Hepatocyte (in vitro differentiated cells): ENCODE data around the gene DMAC1. TPM values are rescaled to one million over a fixed set of nuclear protein-coding genes. Genes with fewer than 3 reads are reported as not detected.

Experiments
- DNase-seq: peaks from one replicate; pipeline ENCODE4 v3.0.0-alpha.2; 2016; ENCODE audit warnings: low spot score
- H2AFZ ChIP-seq: fragments of 200-600 bp; sonication (generic); 2 replicates; pipeline ENCODE4 v1.6.0; 2016; ENCODE audit warnings: antibody characterized with exemption, mild to moderate bottlenecking
- H3K27ac ChIP-seq: fragments of 200-600 bp; sonication (generic); 2 replicates; pipeline ENCODE4 v1.5.1; 2016; ENCODE audit warnings: mild to moderate bottlenecking
- H3K27me3 ChIP-seq: fragments of 200-600 bp; sonication (generic); 2 replicates; pipeline ENCODE4 v1.6.1; 2016
- H3K36me3 ChIP-seq: fragments of 200-600 bp; sonication (generic); replicated peaks from 2 replicates; pipeline ENCODE4 v1.5.1; 2016; ENCODE audit warnings: low read depth; ENCODE audit not compliant: insufficient read depth
- H3K4me1 ChIP-seq: fragments of 200-600 bp; sonication (generic); 2 replicates; pipeline ENCODE4 v1.5.1; 2016; ENCODE audit warnings: mild to moderate bottlenecking, moderate library complexity; ENCODE audit not compliant: insufficient read depth
- H3K4me2 ChIP-seq: fragments of 200-600 bp; sonication (generic); 2 replicates; pipeline ENCODE4 v1.6.0; 2016
- H3K4me3 ChIP-seq: fragments of 200-600 bp; sonication (generic); 2 replicates; pipeline ENCODE4 v1.5.1; 2016; ENCODE audit warnings: mild to moderate bottlenecking
- H3K79me2 ChIP-seq: fragments of 200-600 bp; sonication (generic); 2 replicates; pipeline ENCODE4 v1.6.0; 2017; ENCODE audit warnings: mild to moderate bottlenecking
- H3K9me2 ChIP-seq: fragments of 200-600 bp; sonication (generic); replicated peaks from 2 replicates; pipeline ENCODE4 v1.6.0; 2017; ENCODE audit warnings: mild to moderate bottlenecking; ENCODE audit not compliant: insufficient read depth
- H3K9me3 ChIP-seq: fragments of 200-600 bp; sonication (generic); 2 replicates; pipeline ENCODE4 v1.5.1; 2016; ENCODE audit warnings: low read depth, mild to moderate bottlenecking
- H4K20me1 ChIP-seq: fragments of 200-600 bp; sonication (generic); 2 replicates; pipeline ENCODE4 v1.6.0; 2016; ENCODE audit warnings: mild to moderate bottlenecking; ENCODE audit not compliant: insufficient read depth, poor library complexity, severe bottlenecking
- CTCF ChIP-seq: fragments of 200-600 bp; sonication (generic); IDR thresholded peaks from 2 replicates; pipeline ENCODE4 v1.5.1; 2016; ENCODE audit warnings: antibody characterized with exemption, mild to moderate bottlenecking; ENCODE audit not compliant: poor library complexity
- EZH2 ChIP-seq: fragments of 200-600 bp; sonication (generic); IDR thresholded peaks from 2 replicates; pipeline ENCODE4 v1.6.1; 2016; ENCODE audit warnings: antibody characterized with exemption, mild to moderate bottlenecking, borderline replicate concordance
- EZH2phosphoT487 ChIP-seq: fragments of 200-600 bp; sonication (generic); IDR thresholded peaks from one replicate; pipeline ENCODE4 v1.6.1; 2018; ENCODE audit warnings: antibody characterized with exemption, mild to moderate bottlenecking, low read depth, moderate library complexity; ENCODE audit not compliant: unreplicated experiment, severe bottlenecking
- WGBS: methylation state at CpG from one replicate; pipeline ENCODE4 v1.1.6; 2016; ENCODE audit warnings: low lambda C conversion rate; ENCODE audit errors: missing lambda C conversion rate; 5-methylcytosine and 5-hydroxymethylcytosine counted together
- polyA plus RNA-seq: library from polyadenylated mRNA; unstranded; fragments of >200 nt; fragmentation: Nextera tagmentation; extraction: Ambion mirVana; gene quantifications from 2 replicates; pipeline ENCODE4 v1.2.1, GENCODE V29; 2016
- total RNA-seq: library from RNA; depleted of rRNA; stranded (reverse); fragments of >200 nt; gene quantifications from 2 replicates; pipeline ENCODE4 v1.2.3, GENCODE V29; 2014

Gene DMAC1
- total and polyA plus RNA-seq, 2 experiments from 2014 or later = 20.3 to 88.2 TPM

DNA sequence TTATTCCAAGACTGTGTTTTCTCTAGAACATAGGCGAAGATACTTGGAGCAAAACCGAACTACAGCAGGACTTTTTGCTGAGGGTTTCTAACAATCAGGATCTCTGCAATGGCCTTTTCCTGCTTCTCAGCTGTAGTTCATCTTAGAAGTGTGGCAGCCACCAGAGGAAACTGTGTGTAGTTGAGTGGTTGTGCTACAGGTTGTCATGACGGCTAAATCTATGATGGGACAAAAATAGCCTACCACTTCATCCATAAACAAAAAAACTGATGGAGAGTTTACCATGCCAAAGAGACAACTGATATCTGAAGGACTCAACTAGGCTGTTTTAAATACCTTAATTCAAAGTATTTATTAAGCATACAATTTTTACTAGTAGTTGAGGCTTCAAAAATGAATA is 28.2 kb upstream of the DMAC1 start:
- H3K9me3 ChIP-seq = no peaks in the 10 kb centered on the region
- no peak overlapping the region for H3K27ac ChIP-seq
- H3K4me1 ChIP-seq = no peaks in the 10 kb centered on the region
- DNase-seq = no peak
- H4K20me1 ChIP-seq = no peaks in the 10 kb centered on the region
- H3K27me3 ChIP-seq = no peaks in the 10 kb centered on the region
- H3K4me2 ChIP-seq = no peak overlapping the region
- WGBS = 96% methylated on average over 3 of the region's 3 CpGs
- H3K4me3 ChIP-seq = no peak overlapping the region
- H3K36me3 ChIP-seq = no peaks in the 10 kb centered on the region
- TF ChIP-seq CTCF (no peak), EZH2 (no peak), EZH2phosphoT487 (no peak)
- no peaks in the 10 kb centered on the region for H3K79me2 ChIP-seq
- no peak overlapping the region for H2AFZ ChIP-seq
- no peaks in the 10 kb centered on the region for H3K9me2 ChIP-seq

GRCh38 chr9:7827056-7827455 is 27.5 kb upstream of the DMAC1 start:
- DNase-seq = no peak
- Histone ChIP-seq H3K36me3 (no peaks in the 10 kb centered on the region), H3K9me3 (no peaks in the 10 kb centered on the region), H3K27ac (no peak overlapping the region), H3K4me3 (no peak overlapping the region), H3K9me2 (no peaks in the 10 kb centered on the region), H3K27me3 (no peaks in the 10 kb centered on the region), H2AFZ (no peak overlapping the region), H3K79me2 (no peaks in the 10 kb centered on the region), H3K4me2 (no peak overlapping the region), H3K4me1 (no peaks in the 10 kb centered on the region), H4K20me1 (no peaks in the 10 kb centered on the region)
- 92% methylated on average over 2 of the region's 2 CpGs for WGBS
- TF ChIP-seq EZH2phosphoT487 = no peak
- TF ChIP-seq EZH2 = no peak
- no peak for TF ChIP-seq CTCF

DNA sequence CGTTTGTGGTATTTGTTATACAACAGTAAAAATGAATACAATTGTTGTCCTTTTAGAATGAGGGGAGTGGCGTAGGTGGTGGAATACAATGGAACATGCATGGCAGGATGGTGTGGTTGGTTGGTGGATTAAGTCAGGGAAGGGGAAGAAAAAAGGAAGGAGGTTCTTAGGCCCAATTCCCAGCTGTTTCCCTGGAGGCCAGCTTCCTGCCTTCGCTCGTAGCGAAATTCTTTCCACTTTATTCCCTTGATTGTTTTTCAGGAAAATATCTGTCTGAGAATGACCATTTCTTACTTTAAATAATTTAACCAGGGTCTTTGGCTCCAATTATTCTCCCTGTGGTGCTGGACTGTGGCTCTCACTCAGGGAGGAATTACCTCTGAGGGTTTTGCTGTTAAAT is 24.1 kb upstream of the DMAC1 start:
- H3K36me3 ChIP-seq = no peaks in the 10 kb centered on the region
- no peaks in the 10 kb centered on the region for H3K9me2 ChIP-seq
- H3K9me3 ChIP-seq = no peaks in the 10 kb centered on the region
- no peaks in the 10 kb centered on the region for H3K27me3 ChIP-seq
- no peak overlapping the region for H2AFZ ChIP-seq
- no peaks in the 10 kb centered on the region for H3K4me1 ChIP-seq
- no peaks in the 10 kb centered on the region for H3K79me2 ChIP-seq
- H3K4me3 ChIP-seq = no peak overlapping the region
- no peaks in the 10 kb centered on the region for H4K20me1 ChIP-seq
- WGBS = 88% methylated on average over 5 of the region's 5 CpGs
- H3K27ac ChIP-seq = no peak overlapping the region
- TF ChIP-seq EZH2phosphoT487 = no peak
- TF ChIP-seq CTCF = no peak
- no peak for TF ChIP-seq EZH2
- H3K4me2 ChIP-seq = no peak overlapping the region
- no peak for DNase-seq

- no peak for TF ChIP-seq EZH2
- no peaks in the 10 kb centered on the region for H3K9me3 ChIP-seq
- H3K27ac ChIP-seq = no peak overlapping the region
- H3K4me2 ChIP-seq = no peak overlapping the region
- no peaks in the 10 kb centered on the region for H3K36me3 ChIP-seq
- DNase-seq = no peak
- no peaks in the 10 kb centered on the region for H3K4me1 ChIP-seq
- H4K20me1 ChIP-seq = no peaks in the 10 kb centered on the region
- no peaks in the 10 kb centered on the region for H3K27me3 ChIP-seq
- no peaks in the 10 kb centered on the region for H3K9me2 ChIP-seq
- no peak overlapping the region for H3K4me3 ChIP-seq
- WGBS = 55% methylated on average over 1 of the region's 1 CpG
- no peaks in the 10 kb centered on the region for H3K79me2 ChIP-seq
- no peak overlapping the region for H2AFZ ChIP-seq
Measured at GRCh38 chr9:7819984-7820383, 20.4 kb upstream of the DMAC1 start.
